Measurements from ENCODE around the gene ZNF175.

Gene ZNF175

DNA sequence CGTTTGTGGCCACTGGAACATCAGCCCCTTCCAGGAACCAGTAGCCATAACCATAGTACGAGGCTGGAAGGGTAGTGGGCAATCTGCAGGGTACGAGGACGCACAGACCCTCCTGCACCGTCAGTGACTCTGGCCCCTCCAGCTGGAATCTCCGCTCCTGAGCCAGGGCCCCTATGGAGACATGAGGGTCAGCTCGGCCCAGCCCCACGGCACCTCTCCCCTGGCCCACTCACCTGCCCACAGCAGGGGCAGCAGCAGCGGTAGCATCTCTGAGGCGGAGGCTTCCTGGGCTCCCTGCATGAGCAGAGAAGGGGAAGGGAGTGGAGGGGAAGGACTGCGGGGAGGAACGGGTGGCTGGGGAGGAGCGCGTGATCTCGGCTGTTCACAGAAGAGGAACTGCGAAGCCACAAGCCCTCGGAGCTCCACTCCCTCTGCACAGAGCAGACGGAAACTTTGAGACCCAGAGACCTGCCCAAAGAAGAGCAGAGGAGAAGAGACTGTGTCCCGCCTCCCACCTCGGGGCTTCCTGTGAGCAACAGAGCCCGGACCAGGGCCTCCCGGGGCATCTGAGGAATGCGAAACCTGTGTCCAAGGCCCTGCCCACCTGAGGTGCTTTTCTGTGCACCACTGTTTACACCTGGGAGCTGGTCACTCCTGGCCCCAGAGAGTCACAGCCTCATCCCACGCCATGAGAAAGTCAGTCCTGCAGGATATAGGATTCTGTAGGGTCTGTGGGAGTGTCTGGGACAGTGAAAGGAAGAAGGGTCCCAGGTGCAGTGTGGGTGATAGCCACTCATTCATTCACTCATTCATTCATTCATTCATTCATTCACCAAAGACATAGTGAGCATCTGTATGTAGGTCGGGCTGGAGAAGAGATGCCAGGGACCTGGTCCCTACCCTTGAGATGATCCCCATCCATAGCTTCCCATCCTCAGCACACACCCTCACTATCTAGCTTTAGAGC, 39.5 kb upstream of the ZNF175 start, which contains the start of gene SIGLEC6:
Gene SIGLEC6, minus strand, starts transcription at position 322 of the 967 bp plus-strand sequence. Its CDS starts 22 bp downstream, at position 300.
- H3K27ac ChIP-seq: no peak within 1 kb of the TSS
- TF ChIP-seq ZFX (IDR thresholded peaks at IDR 0.05; ENCODE audit: borderline replicate concordance): no peak
- TF ChIP-seq, protein P1, sequence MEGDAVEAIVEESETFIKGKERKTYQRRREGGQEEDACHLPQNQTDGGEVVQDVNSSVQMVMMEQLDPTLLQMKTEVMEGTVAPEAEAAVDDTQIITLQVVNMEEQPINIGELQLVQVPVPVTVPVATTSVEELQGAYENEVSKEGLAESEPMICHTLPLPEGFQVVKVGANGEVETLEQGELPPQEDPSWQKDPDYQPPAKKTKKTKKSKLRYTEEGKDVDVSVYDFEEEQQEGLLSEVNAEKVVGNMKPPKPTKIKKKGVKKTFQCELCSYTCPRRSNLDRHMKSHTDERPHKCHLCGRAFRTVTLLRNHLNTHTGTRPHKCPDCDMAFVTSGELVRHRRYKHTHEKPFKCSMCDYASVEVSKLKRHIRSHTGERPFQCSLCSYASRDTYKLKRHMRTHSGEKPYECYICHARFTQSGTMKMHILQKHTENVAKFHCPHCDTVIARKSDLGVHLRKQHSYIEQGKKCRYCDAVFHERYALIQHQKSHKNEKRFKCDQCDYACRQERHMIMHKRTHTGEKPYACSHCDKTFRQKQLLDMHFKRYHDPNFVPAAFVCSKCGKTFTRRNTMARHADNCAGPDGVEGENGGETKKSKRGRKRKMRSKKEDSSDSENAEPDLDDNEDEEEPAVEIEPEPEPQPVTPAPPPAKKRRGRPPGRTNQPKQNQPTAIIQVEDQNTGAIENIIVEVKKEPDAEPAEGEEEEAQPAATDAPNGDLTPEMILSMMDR (IDR thresholded peaks at IDR 0.05): no peak

DNA sequence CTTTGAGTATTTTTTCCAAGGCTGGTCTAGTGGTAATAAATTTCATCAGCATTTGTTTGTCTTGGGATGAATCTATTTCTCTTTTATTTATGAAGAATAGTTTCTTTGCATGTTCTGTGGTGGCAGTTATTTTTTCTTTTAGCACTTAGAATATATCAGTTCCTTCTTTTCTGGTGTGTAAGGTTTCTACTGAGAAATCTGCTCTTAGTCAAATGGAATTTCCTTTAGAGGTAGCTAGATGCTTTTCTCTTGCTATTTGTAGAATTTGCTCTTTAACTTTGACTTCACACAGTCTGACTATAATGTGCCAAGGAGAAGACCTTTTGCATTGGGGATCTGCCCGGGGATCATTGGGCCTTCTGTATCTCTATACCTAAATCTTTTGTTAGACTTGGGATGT, 35.5 kb upstream of the ZNF175 start:
- TF ChIP-seq ZFX (IDR thresholded peaks at IDR 0.05; ENCODE audit: borderline replicate concordance): no peak
- TF ChIP-seq, protein P1 (IDR thresholded peaks at IDR 0.05): no peak
- no peak overlapping the region for H3K27ac ChIP-seq

DNA sequence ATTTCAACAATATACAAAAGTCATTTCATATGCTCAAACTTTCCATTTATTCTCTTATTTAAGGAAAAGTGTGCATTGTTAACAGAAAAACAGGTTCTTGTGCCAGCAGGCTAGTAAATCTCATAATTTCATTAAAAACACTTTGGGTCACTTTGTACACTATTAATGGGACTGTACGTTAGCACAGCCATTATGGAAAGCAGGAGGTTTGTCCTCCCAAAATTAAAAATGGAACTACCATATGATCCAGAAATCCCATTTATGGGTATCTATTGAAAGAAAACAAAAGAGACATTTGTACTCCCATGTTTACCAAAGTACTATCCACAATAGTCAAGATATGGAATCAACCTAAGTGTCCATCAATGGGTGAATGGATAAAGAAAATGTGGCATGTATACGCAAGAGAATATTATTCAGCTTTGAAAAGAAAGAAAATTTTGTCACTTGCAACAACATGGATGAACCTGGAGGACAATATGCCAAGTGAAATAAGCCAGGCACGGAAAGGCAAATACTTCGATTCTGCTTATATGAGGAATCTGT, 31.2 kb upstream of the ZNF175 start:
- TF ChIP-seq, protein P1 (IDR thresholded peaks at IDR 0.05): no peak
- no peak for TF ChIP-seq ZFX (IDR thresholded peaks at IDR 0.05; ENCODE audit: borderline replicate concordance)
- no peak overlapping the region for H3K27ac ChIP-seq

DNA sequence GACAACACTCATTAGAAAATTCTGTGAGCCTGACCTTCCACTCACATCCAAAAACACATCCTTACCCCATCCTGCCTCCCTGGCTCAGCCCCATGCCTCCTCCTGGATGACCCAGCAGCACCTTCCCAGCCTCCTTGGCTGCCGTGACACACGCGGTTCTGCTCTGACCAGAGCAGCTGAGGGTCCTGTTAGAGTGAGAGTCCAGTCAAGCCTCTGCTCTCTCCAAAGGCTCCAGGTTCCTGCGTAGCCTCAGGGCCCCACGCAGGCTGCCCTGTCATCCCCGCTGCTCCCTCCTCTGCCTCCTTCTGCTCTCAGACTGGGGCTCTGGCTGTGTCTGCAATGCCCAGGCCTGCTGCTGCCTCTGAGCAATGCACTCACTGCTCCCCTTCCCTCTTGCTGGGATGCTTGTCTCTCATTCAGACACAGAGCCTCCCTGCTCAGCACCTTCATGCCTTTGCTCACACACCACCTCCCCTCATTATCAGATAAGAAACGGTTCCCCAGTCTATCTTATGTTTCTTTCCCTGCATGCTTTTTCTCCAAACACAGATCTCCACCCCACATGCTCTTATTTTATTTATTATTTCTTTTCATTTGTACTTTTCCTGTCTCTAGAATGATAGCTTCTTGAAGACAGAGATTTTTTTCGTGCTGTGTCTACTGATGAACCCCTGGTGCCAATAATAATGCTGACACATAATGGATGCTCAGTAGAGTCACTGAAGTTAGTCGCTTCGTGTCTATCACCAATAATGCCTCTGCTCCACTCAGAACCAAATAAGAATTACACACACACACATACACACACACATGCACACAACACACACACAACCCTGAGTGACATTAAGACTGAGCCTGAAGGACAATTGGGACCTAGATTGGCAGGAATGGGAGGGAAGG, 29.4 kb upstream of the ZNF175 start:
- no peak overlapping the region for H3K27ac ChIP-seq
- TF ChIP-seq, protein P1 (IDR thresholded peaks at IDR 0.05): no peak
- no peak for TF ChIP-seq ZFX (IDR thresholded peaks at IDR 0.05; ENCODE audit: borderline replicate concordance)

DNA sequence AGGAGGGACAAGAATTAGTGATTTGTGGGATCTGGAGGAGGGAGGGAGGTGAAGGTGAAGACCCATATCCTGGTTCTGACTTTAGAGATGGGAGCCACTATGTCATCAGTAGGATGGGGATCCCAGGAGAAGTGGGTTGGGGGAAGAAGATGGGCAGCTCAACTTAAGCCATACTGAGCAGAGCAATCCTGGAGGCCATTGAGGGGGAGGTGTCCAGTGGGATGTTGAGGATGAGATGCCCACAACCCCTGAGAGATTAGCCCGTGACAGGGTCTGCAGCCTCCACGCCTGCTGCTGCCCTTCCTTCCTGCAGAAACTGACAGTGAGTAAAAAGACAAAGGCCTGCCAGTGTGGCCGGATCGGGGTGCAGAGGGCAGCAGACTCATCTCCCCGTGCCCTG, 28.4 kb upstream of the ZNF175 start:
- TF ChIP-seq, protein P1 (IDR thresholded peaks at IDR 0.05): no peak
- no peak for TF ChIP-seq ZFX (IDR thresholded peaks at IDR 0.05; ENCODE audit: borderline replicate concordance)
- no peak overlapping the region for H3K27ac ChIP-seq

DNA sequence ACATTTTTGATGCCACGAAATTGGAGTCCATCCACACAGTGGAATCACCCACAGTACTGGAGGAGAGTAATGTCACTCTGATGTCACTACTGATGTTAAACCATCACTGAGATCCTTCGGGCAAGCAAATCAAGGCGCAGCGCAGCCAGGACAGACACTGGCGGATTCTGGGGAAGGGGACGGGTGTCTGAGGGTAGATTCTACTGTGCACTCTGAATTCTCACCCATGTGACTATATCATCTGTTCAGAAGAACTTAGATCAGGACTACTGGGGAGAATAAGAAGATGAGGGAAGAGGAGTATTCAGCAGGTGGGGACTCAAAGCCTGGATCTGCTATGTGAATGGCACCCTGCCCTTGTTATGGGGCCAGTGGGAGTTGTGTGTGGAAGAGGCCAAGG, 27.0 kb upstream of the ZNF175 start:
- H3K27ac ChIP-seq: no peak overlapping the region
- TF ChIP-seq, protein P1 (IDR thresholded peaks at IDR 0.05): no peak
- TF ChIP-seq ZFX (IDR thresholded peaks at IDR 0.05; ENCODE audit: borderline replicate concordance): no peak
